Caco-2 (cell line): ENCODE measurements around the gene RASD2. TPM values are rescaled to one million over a fixed set of nuclear protein-coding genes. Genes with fewer than 3 reads are reported as not detected.

Source experiments
- BruUV-seq: library from RNA; stranded (reverse); fragments of 400-500 nt; replicated peaks from 2 replicates; lab custom pipeline; 2021; lab: Mats Ljungman, UMichigan
- CTCF ChIA-PET: fragments of 300-600 bp; sonication (Branson Sonifier 250); formaldehyde crosslinking; loops from one replicate; lab custom pipeline; 2022; ENCODE audit warnings: antibody characterized with exemption; lab: Charles Lee
- POLR2A ChIA-PET: fragments of 300-600 bp; sonication (Branson Sonifier 250); formaldehyde crosslinking; loops from one replicate; lab custom pipeline; 2022; ENCODE audit warnings: antibody characterized with exemption; lab: Charles Lee
- DNase-seq, 2 experiments: peaks; one replicate each; pipeline versions ENCODE4 v3.0.0 to v3.0.0-alpha.2; 2020 to 2022
- H3K27me3 ChIP-seq: replicated peaks from 2 replicates; pipeline ENCODE4 v1.6.0; 2011; ENCODE audit warnings: low read length; ENCODE audit not compliant: control insufficient read depth, insufficient read depth
- H3K36me3 ChIP-seq: 2 replicates; pipeline ENCODE4 v1.5.1; 2011; ENCODE audit warnings: low read length; ENCODE audit not compliant: control insufficient read depth, insufficient read depth
- H3K4me1 ChIP-seq: fragments of 250-450 bp; sonication (Bioruptor Pico); 2 replicates; pipeline ENCODE4 v1.5.1; 2020; ENCODE audit warnings: mild to moderate bottlenecking
- H3K4me3 ChIP-seq: 2 replicates; pipeline ENCODE4 v1.5.1; 2011; ENCODE audit warnings: low read depth, mild to moderate bottlenecking, control low read depth, low read length
- H3K9me3 ChIP-seq: fragments of 250-450 bp; sonication (Bioruptor Pico); 2 replicates; pipeline ENCODE4 v1.5.1; 2020; ENCODE audit warnings: mild to moderate bottlenecking, moderate library complexity
- H3K27ac Mint-ChIP-seq: one replicate; pipeline ENCODE4 v1.8.0; 2022; ENCODE audit warnings: mixed read lengths; ENCODE audit not compliant: unreplicated experiment
- H3K27me3 Mint-ChIP-seq: one replicate; pipeline ENCODE4 v1.8.0; 2022; ENCODE audit warnings: mixed read lengths; ENCODE audit not compliant: insufficient read depth, unreplicated experiment
- H3K36me3 Mint-ChIP-seq: one replicate; pipeline ENCODE4 v1.8.0; 2022; ENCODE audit warnings: mild to moderate bottlenecking, mixed read lengths; ENCODE audit not compliant: insufficient read depth, unreplicated experiment
- H3K4me1 Mint-ChIP-seq: one replicate; pipeline ENCODE4 v1.8.0; 2022; ENCODE audit warnings: low read depth, mixed read lengths; ENCODE audit not compliant: unreplicated experiment
- H3K4me3 Mint-ChIP-seq: one replicate; pipeline ENCODE4 v1.8.0; 2022; ENCODE audit warnings: mild to moderate bottlenecking, moderate library complexity, mixed read lengths; ENCODE audit not compliant: unreplicated experiment
- H3K9me3 Mint-ChIP-seq: one replicate; pipeline ENCODE4 v1.8.0; 2022; ENCODE audit warnings: mixed read lengths; ENCODE audit not compliant: unreplicated experiment
- CTCF ChIP-seq, 2 experiments: fragments of 200-600 bp in 1 of 2; IDR thresholded peaks; 1 replicate in 1 of 2; 2 replicates in 1 of 2; pipeline versions ENCODE4 v1.5.1 to v1.8.0; 2011 to 2022; ENCODE audit warnings: antibody characterized with exemption in 1 of 2, control low read depth in 1 of 2, inconsistent platforms in 1 of 2, low read depth in 1 of 2, low read length in 1 of 2, mild to moderate bottlenecking in 1 of 2, moderate library complexity in 1 of 2; ENCODE audit not compliant: insufficient read depth in 1 of 2, severe bottlenecking in 1 of 2, unreplicated experiment in 1 of 2
- intact Hi-C: fragments of 100-400 bp; cut with micrococcal nuclease; formaldehyde crosslinking; loops from one replicate; pipeline ENCODE4 v1.10.0; 2022; ENCODE audit not compliant: unreplicated experiment
- total RNA-seq: library from RNA; stranded (reverse); gene quantifications from 2 replicates; pipeline ENCODE4 v1.2.3, GENCODE V29; 2022

The RASD2 gene
- total RNA-seq, 1 experiment from 2014 or later, result 0.09 TPM

GRCh38 chr22:35518811-35519210 lies 21.8 kb upstream of the RASD2 start:
- no TSS peak for BruUV-seq
- intact Hi-C loops, result no loop called here
- no peak overlapping the region for H3K4me3 ChIP-seq
- H3K36me3 ChIP-seq, result no peaks in the 10 kb centered on the region
- CTCF ChIA-PET, result no interaction called here
- no peak overlapping the region for H3K4me3 Mint-ChIP-seq
- H3K27me3 ChIP-seq, result no peaks in the 10 kb centered on the region; the same call in 1 of the 2 replicates
- no peak for DNase-seq
- POLR2A ChIA-PET, result no interaction called here
- no peaks in the 10 kb centered on the region for H3K36me3 Mint-ChIP-seq
- peaks cover 13% of the 10 kb centered on the region for H3K27me3 Mint-ChIP-seq
- no peaks in the 10 kb centered on the region for H3K4me1 Mint-ChIP-seq
- no peaks in the 10 kb centered on the region for H3K4me1 ChIP-seq
- H3K9me3 Mint-ChIP-seq, result no peaks in the 10 kb centered on the region
- H3K27ac Mint-ChIP-seq, result no peak overlapping the region
- TF ChIP-seq CTCF (IDR thresholded peaks at IDR 0.05; ENCODE audit: insufficient read depth in 1 of 2, low read depth in 1 of 2, low read length in 1 of 2, severe bottlenecking in 1 of 2, unreplicated experiment in 1 of 2), result no peak
- H3K9me3 ChIP-seq, result no peaks in the 10 kb centered on the region

- Mint-ChIP-seq H3K4me1 (no peaks in the 10 kb centered on the region), H3K36me3 (no peaks in the 10 kb centered on the region), H3K4me3 (no peak overlapping the region), H3K27ac (no peak overlapping the region), H3K27me3 (peaks cover 13% of the 10 kb centered on the region), H3K9me3 (no peaks in the 10 kb centered on the region)
- DNase-seq, result no peak
- H3K4me3 ChIP-seq, result no peak overlapping the region
- no peaks in the 10 kb centered on the region for H3K9me3 ChIP-seq
- no peak for TF ChIP-seq CTCF (IDR thresholded peaks at IDR 0.05; ENCODE audit: insufficient read depth in 1 of 2, low read depth in 1 of 2, low read length in 1 of 2, severe bottlenecking in 1 of 2, unreplicated experiment in 1 of 2)
- H3K27me3 ChIP-seq, result no peaks in the 10 kb centered on the region; the same call in 1 of the 2 replicates
- H3K36me3 ChIP-seq, result no peaks in the 10 kb centered on the region
- ChIA-PET POLR2A (no interaction called here), CTCF (no interaction called here)
- intact Hi-C loops, result no loop called here
- no peaks in the 10 kb centered on the region for H3K4me1 ChIP-seq
- no TSS peak for BruUV-seq
Observed at GRCh38 chr22:35519306-35520000, 21.2 kb upstream of the RASD2 start.

- Mint-ChIP-seq H3K9me3 (no peaks in the 10 kb centered on the region), H3K4me3 (no peak overlapping the region), H3K27me3 (peaks cover 5% of the 10 kb centered on the region), H3K36me3 (no peaks in the 10 kb centered on the region), H3K4me1 (no peaks in the 10 kb centered on the region), H3K27ac (no peak overlapping the region)
- no peaks in the 10 kb centered on the region for H3K9me3 ChIP-seq
- POLR2A ChIA-PET, result no interaction called here
- no peak for DNase-seq
- no peak for TF ChIP-seq CTCF (IDR thresholded peaks at IDR 0.05; ENCODE audit: insufficient read depth in 1 of 2, low read depth in 1 of 2, low read length in 1 of 2, severe bottlenecking in 1 of 2, unreplicated experiment in 1 of 2)
- no peaks in the 10 kb centered on the region for H3K36me3 ChIP-seq
- H3K4me3 ChIP-seq, result no peak overlapping the region
- CTCF ChIA-PET, result no interaction called here
- H3K4me1 ChIP-seq, result no peaks in the 10 kb centered on the region
- no TSS peak for BruUV-seq
- intact Hi-C loops, result no loop called here
- no peaks in the 10 kb centered on the region; the same call in 1 of the 2 replicates for H3K27me3 ChIP-seq
Observed at GRCh38 chr22:35521358-35522224, 19.0 kb upstream of the RASD2 start.
